Measurements from ENCODE around the gene SIAH2.
"Not testable (repeated sequence)": the region's sequence is repeated elsewhere in the genome, so short reads cannot be mapped to it uniquely, and the experiment has no call there.

SIAH2 gene

GRCh38 chr3:150763122-150763840 lies at the start of gene SIAH2:
Gene SIAH2, minus strand, starts transcription at chr3:150763169. Its CDS starts 320 bp downstream, at chr3:150762849.
- Histone ChIP-seq H3K4me3 (ENCODE audit: low read length) (peak within 1 kb of the TSS; percentile 80), H3K9ac (ENCODE audit: low read depth, low read length) (peak within 1 kb of the TSS; percentile 64; the same call in 1 of the 2 replicates), H3K36me3 (ENCODE audit: insufficient read depth, low read depth, low read length) (no peaks in the 10 kb centered on the region), H3K4me1 (ENCODE audit: insufficient read depth, low read length) (peaks cover 17% of the 10 kb centered on the region), H3K9me3 (ENCODE audit: insufficient read depth, low read depth, low read length) (no peaks in the 10 kb centered on the region), H3K27me3 (ENCODE audit: insufficient read depth, low read length) (peaks cover 45% of the 10 kb centered on the region), H3K27ac (ENCODE audit: low read length) (no peak within 1 kb of the TSS)

GRCh38 chr3:150811984-150812383 lies 49.0 kb upstream of the SIAH2 start:
- no peaks in the 10 kb centered on the region for H3K27me3 ChIP-seq (ENCODE audit: insufficient read depth, low read length)
- no peaks in the 10 kb centered on the region for H3K36me3 ChIP-seq (ENCODE audit: insufficient read depth, low read depth, low read length)
- H3K4me3 ChIP-seq (ENCODE audit: low read length), result no peak overlapping the region
- no peak overlapping the region for H3K27ac ChIP-seq (ENCODE audit: low read length)
- peaks cover 2% of the 10 kb centered on the region; the same call in 1 of the 2 replicates for H3K4me1 ChIP-seq (ENCODE audit: insufficient read depth, low read length)
- no peak overlapping the region for H3K9ac ChIP-seq (ENCODE audit: low read depth, low read length)
- no peaks in the 10 kb centered on the region for H3K9me3 ChIP-seq (ENCODE audit: insufficient read depth, low read depth, low read length)

- Histone ChIP-seq H3K4me3 (ENCODE audit: low read length) (no peak overlapping the region), H3K27me3 (ENCODE audit: insufficient read depth, low read length) (no peaks in the 10 kb centered on the region), H3K9me3 (ENCODE audit: insufficient read depth, low read depth, low read length) (no peaks in the 10 kb centered on the region), H3K9ac (ENCODE audit: low read depth, low read length) (no peak overlapping the region), H3K36me3 (ENCODE audit: insufficient read depth, low read depth, low read length) (no peaks in the 10 kb centered on the region), H3K4me1 (ENCODE audit: insufficient read depth, low read length) (peaks cover 14% of the 10 kb centered on the region), H3K27ac (ENCODE audit: low read length) (no peak overlapping the region)
Measured at GRCh38 chr3:150810641-150811040, 47.7 kb upstream of the SIAH2 start.

- peaks cover 26% of the 10 kb centered on the region for H3K4me1 ChIP-seq (ENCODE audit: insufficient read depth, low read length)
- no peaks in the 10 kb centered on the region for H3K27me3 ChIP-seq (ENCODE audit: insufficient read depth, low read length)
- H3K9me3 ChIP-seq (ENCODE audit: insufficient read depth, low read depth, low read length), result no peaks in the 10 kb centered on the region
- no peaks in the 10 kb centered on the region for H3K36me3 ChIP-seq (ENCODE audit: insufficient read depth, low read depth, low read length)
- H3K27ac ChIP-seq (ENCODE audit: low read length), result no peak overlapping the region
- peak overlapping the region; percentile 28; the same call in 1 of the 2 replicates for H3K4me3 ChIP-seq (ENCODE audit: low read length)
- H3K9ac ChIP-seq (ENCODE audit: low read depth, low read length), result no peak overlapping the region; the same call in 1 of the 2 replicates
Measured at GRCh38 chr3:150806185-150806835, 43.3 kb upstream of the SIAH2 start.

GRCh38 chr3:150805354-150805753 lies 42.4 kb upstream of the SIAH2 start:
- H3K4me1 ChIP-seq (ENCODE audit: insufficient read depth, low read length), result peaks cover 26% of the 10 kb centered on the region
- H3K9ac ChIP-seq (ENCODE audit: low read depth, low read length), result no peak overlapping the region
- H3K4me3 ChIP-seq (ENCODE audit: low read length), result no peak overlapping the region
- no peaks in the 10 kb centered on the region for H3K9me3 ChIP-seq (ENCODE audit: insufficient read depth, low read depth, low read length)
- H3K27ac ChIP-seq (ENCODE audit: low read length), result no peak overlapping the region
- H3K36me3 ChIP-seq (ENCODE audit: insufficient read depth, low read depth, low read length), result no peaks in the 10 kb centered on the region
- no peaks in the 10 kb centered on the region for H3K27me3 ChIP-seq (ENCODE audit: insufficient read depth, low read length)

- peaks cover 26% of the 10 kb centered on the region for H3K4me1 ChIP-seq (ENCODE audit: insufficient read depth, low read length)
- H3K27ac ChIP-seq (ENCODE audit: low read length), result no peak overlapping the region
- no peaks in the 10 kb centered on the region for H3K36me3 ChIP-seq (ENCODE audit: insufficient read depth, low read depth, low read length)
- H3K27me3 ChIP-seq (ENCODE audit: insufficient read depth, low read length), result no peaks in the 10 kb centered on the region
- H3K9me3 ChIP-seq (ENCODE audit: insufficient read depth, low read depth, low read length), result no peaks in the 10 kb centered on the region
- no peak overlapping the region for H3K4me3 ChIP-seq (ENCODE audit: low read length)
- no peak overlapping the region for H3K9ac ChIP-seq (ENCODE audit: low read depth, low read length)
Measured at GRCh38 chr3:150803440-150803985, 40.5 kb upstream of the SIAH2 start.

GRCh38 chr3:150800722-150801121 lies 37.8 kb upstream of the SIAH2 start:
- Histone ChIP-seq H3K36me3 (ENCODE audit: insufficient read depth, low read depth, low read length) (no peaks in the 10 kb centered on the region), H3K27me3 (ENCODE audit: insufficient read depth, low read length) (no peaks in the 10 kb centered on the region)

GRCh38 chr3:150798122-150798618 lies 35.2 kb upstream of the SIAH2 start:
- H3K9me3 ChIP-seq (ENCODE audit: insufficient read depth, low read depth, low read length), result no peaks in the 10 kb centered on the region
- H3K9ac ChIP-seq (ENCODE audit: low read depth, low read length), result peak overlapping the region; percentile 13; the same call in 1 of the 2 replicates
- H3K4me3 ChIP-seq (ENCODE audit: low read length), result peak overlapping the region; percentile 20; the same call in 1 of the 2 replicates
- no peaks in the 10 kb centered on the region for H3K36me3 ChIP-seq (ENCODE audit: insufficient read depth, low read depth, low read length)
- H3K27ac ChIP-seq (ENCODE audit: low read length), result no peak overlapping the region
- no peaks in the 10 kb centered on the region for H3K27me3 ChIP-seq (ENCODE audit: insufficient read depth, low read length)
- H3K4me1 ChIP-seq (ENCODE audit: insufficient read depth, low read length), result peaks cover 8% of the 10 kb centered on the region; the same call in 1 of the 2 replicates

More at GRCh38 chr3:150800722-150801121, 37.8 kb upstream of the SIAH2 start:
- H3K4me1 ChIP-seq (ENCODE audit: insufficient read depth, low read length), result peaks cover 22% of the 10 kb centered on the region
- no peak overlapping the region for H3K27ac ChIP-seq (ENCODE audit: low read length)
- no peak overlapping the region for H3K9ac ChIP-seq (ENCODE audit: low read depth, low read length)
- no peak overlapping the region for H3K4me3 ChIP-seq (ENCODE audit: low read length)
- H3K9me3 ChIP-seq (ENCODE audit: insufficient read depth, low read depth, low read length), result no peaks in the 10 kb centered on the region

GRCh38 chr3:150797155-150797554 lies 34.2 kb upstream of the SIAH2 start:
- Histone ChIP-seq H3K9ac (ENCODE audit: low read depth, low read length) (no peak overlapping the region), H3K36me3 (ENCODE audit: insufficient read depth, low read depth, low read length) (no peaks in the 10 kb centered on the region), H3K4me3 (ENCODE audit: low read length) (no peak overlapping the region), H3K27ac (ENCODE audit: low read length) (no peak overlapping the region), H3K9me3 (ENCODE audit: insufficient read depth, low read depth, low read length) (no peaks in the 10 kb centered on the region), H3K27me3 (ENCODE audit: insufficient read depth, low read length) (no peaks in the 10 kb centered on the region), H3K4me1 (ENCODE audit: insufficient read depth, low read length) (peaks cover 8% of the 10 kb centered on the region; the same call in 1 of the 2 replicates)

- H3K4me1 ChIP-seq (ENCODE audit: insufficient read depth, low read length); H3K9ac ChIP-seq (ENCODE audit: low read depth, low read length); H3K27me3 ChIP-seq (ENCODE audit: insufficient read depth, low read length); H3K27ac ChIP-seq (ENCODE audit: low read length); H3K36me3 ChIP-seq (ENCODE audit: insufficient read depth, low read depth, low read length); H3K4me3 ChIP-seq (ENCODE audit: low read length); H3K9me3 ChIP-seq (ENCODE audit: insufficient read depth, low read depth, low read length): not testable (repeated sequence)
Measured at GRCh38 chr3:150796527-150796926, 33.6 kb upstream of the SIAH2 start.

- H3K27ac ChIP-seq (ENCODE audit: low read length), result no peak overlapping the region
- no peaks in the 10 kb centered on the region for H3K27me3 ChIP-seq (ENCODE audit: insufficient read depth, low read length)
- H3K36me3 ChIP-seq (ENCODE audit: insufficient read depth, low read depth, low read length), result no peaks in the 10 kb centered on the region
- H3K9me3 ChIP-seq (ENCODE audit: insufficient read depth, low read depth, low read length), result no peaks in the 10 kb centered on the region
- H3K9ac ChIP-seq (ENCODE audit: low read depth, low read length), result no peak overlapping the region
- peaks cover 8% of the 10 kb centered on the region; the same call in 1 of the 2 replicates for H3K4me1 ChIP-seq (ENCODE audit: insufficient read depth, low read length)
- no peak overlapping the region for H3K4me3 ChIP-seq (ENCODE audit: low read length)
Measured at GRCh38 chr3:150793641-150794040, 30.7 kb upstream of the SIAH2 start.

Measured in iPS-20b (cell line).